ENCODE results near the gene TMEM200B.
A peak's percentile ranks its signal among the peaks of the same experiment; 100 is the strongest.

The TMEM200B gene

DNA sequence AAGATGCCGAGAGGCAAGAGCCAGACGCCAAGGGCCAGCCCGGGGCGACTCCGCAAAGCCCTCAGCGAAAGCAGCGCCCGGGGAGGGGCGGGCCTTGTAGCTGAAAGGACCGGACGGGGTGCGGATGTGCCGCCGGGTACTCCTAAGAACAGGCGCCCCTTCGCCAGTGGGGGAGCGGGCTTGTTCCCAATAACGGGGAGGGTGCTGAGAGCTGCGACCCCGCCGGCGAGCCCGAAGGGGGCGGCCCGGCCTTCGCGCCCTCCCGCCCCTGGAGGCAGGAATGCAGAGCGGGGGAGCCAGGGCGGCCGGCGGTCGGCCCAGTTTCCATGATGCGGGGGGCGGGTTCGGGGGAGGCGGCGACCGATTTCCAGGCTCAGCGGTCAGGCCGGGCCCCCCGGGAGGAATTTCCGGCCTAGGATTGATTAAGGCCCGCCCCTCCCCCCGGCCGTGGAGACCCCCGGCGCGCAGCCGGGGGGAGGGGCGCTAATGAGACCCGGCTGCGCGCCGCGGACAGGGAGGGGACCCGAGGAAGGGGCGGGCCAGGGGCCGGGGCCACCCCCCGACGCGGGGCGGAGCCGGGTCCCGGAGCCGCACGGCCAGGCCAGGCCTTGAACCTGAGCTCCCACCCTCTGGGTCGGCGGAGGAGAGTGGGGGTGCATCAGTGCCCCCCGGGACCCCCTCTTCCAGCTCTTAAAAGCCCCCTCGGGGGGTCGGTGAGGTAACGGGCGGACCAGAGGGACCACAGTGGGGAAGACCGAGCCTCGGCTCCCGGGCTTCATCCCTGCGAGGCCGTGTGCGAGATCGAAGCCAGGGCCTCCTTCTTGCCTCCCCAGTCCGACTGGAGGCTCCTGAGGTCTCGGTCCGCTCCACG, 898 bp upstream of the TMEM200B start:
- no peak for TF ChIP-seq ZFX (IDR thresholded peaks at IDR 0.05; ENCODE audit: borderline replicate concordance)
- TF ChIP-seq, protein P1, sequence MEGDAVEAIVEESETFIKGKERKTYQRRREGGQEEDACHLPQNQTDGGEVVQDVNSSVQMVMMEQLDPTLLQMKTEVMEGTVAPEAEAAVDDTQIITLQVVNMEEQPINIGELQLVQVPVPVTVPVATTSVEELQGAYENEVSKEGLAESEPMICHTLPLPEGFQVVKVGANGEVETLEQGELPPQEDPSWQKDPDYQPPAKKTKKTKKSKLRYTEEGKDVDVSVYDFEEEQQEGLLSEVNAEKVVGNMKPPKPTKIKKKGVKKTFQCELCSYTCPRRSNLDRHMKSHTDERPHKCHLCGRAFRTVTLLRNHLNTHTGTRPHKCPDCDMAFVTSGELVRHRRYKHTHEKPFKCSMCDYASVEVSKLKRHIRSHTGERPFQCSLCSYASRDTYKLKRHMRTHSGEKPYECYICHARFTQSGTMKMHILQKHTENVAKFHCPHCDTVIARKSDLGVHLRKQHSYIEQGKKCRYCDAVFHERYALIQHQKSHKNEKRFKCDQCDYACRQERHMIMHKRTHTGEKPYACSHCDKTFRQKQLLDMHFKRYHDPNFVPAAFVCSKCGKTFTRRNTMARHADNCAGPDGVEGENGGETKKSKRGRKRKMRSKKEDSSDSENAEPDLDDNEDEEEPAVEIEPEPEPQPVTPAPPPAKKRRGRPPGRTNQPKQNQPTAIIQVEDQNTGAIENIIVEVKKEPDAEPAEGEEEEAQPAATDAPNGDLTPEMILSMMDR (IDR thresholded peaks at IDR 0.05): peak; percentile 33; the same call in 1 of the 2 replicates
- H3K27ac ChIP-seq: no peak overlapping the region

DNA sequence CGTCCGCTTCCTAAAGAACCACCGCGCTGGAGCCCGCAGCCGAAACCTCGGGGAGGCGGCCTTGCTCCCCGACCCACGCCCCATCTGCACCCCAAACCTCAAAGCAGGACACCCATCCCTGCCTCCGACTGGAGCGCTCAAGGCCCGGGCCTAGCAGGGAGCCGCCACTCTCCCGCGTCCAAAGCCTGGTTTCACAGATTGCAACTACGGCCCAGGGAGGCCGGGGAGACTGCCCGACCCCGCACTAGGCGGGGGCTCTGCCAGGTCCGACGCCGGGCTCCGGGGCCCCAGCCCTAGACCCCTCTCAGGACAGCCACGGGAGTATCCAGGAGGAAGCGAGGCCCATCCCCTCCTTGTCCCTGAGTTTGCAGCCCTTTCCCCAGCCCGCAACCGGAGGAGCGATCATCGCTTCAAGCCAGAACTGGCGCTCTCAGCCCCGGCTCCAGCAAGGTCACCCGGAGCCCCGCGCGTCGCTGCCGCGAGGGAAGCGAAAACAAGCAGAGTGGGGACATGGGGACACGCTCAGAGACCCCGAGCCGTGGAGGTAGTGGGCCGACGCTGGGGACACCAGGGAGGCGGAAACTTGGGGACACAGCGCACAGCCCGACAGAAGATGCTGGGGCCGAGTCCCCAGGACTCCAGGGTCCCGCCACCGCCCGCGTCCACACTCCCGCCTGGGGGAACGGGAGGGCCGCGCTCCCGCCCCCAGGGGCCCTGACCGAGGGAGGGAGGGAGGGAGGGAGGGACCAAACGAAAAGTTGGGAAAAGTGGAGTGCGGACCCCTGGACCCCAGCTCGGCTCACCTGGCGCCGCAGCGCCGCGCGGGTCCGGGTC, 433 bp downstream of the TMEM200B start:
- H3K27ac ChIP-seq: no peak overlapping the region
- TF ChIP-seq ZFX (IDR thresholded peaks at IDR 0.05; ENCODE audit: borderline replicate concordance): no peak
- TF ChIP-seq, protein P1 (IDR thresholded peaks at IDR 0.05): no peak

DNA sequence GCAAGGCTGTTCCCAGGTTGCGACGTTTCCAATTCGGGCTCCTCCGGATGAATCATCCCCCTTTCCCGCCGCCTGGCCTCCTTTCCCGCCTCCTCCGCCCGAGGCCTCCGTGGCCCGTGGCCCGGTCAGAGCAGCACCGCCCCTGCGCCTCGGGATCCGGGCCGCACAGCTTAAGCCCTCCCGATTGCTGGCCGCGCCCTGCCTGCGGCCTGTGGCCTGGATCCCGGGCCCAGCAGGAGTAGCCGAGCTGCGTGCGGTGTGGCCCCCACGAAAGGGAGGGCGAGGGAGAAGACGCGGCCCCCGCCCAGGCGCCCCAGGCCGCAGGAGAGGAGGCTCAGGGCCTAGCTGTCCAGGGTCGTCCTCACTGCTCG, 1.0 kb downstream of the TMEM200B start:
- TF ChIP-seq, protein P1 (IDR thresholded peaks at IDR 0.05): no peak
- no peak for TF ChIP-seq ZFX (IDR thresholded peaks at IDR 0.05; ENCODE audit: borderline replicate concordance)
- no peak overlapping the region for H3K27ac ChIP-seq

DNA sequence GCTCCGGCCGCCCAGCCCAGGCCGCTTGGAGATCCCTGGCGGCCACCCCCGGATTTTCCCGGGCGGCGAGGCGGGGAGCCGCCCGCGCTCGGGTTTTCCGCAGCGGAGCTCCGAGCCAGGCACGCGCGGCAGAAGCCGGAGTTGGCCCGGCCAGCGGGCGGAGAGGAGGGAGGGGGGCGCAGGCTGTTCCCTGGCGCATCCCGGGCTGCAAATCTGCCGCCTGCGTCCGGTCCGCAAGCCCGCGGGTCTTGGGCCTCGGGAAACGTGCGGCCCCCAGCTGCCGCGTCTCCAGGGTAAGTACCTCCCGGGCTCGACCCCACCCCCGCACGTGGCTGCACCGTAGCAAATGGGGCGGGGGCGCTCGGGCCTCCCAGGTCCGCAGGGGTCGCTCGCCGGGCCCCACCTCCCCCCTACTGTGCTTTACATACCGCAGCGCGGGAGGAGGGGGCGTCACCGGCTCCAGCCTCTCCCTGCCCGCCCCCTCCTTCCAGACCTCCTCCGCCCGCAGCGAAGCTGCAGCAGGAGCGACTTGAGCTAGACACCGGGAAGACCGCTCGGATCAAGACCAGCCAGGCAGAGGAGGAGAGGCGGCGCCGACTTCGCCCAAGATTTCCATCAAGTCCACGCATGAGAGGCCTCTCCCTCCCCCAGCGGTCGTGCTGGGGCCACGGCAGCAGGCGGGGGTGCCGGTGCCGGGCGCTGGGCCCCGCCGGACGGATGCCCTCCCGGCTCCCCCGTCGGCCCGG, 1.6 kb downstream of the TMEM200B start:
- TF ChIP-seq, protein P1 (IDR thresholded peaks at IDR 0.05): no peak
- no peak for TF ChIP-seq ZFX (IDR thresholded peaks at IDR 0.05; ENCODE audit: borderline replicate concordance)
- H3K27ac ChIP-seq: no peak overlapping the region

DNA sequence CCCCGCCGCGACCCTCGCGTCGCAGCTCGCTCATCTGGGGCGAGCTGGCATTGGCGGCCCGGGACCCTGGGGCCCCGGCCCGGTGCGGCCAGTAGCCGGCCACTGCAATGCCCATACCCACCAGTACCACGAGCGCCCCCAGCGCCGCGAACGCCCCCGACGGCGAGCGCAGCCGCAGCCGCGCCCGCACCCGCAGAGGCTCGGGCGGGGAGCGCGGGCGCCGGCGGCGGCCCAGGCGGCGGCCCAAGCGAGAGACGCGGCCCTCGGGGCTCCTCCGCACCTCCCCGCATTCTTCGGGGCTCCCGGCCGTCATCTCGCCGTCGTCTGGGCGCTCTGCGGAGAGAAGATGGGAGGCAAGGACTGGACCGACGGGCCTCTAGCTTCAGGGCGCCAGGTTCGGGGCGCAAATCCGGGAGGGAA, 2.2 kb downstream of the TMEM200B start:
- TF ChIP-seq, protein P1 (IDR thresholded peaks at IDR 0.05): peak; percentile 63
- TF ChIP-seq ZFX (IDR thresholded peaks at IDR 0.05; ENCODE audit: borderline replicate concordance): no peak
- H3K27ac ChIP-seq: no peak overlapping the region

DNA sequence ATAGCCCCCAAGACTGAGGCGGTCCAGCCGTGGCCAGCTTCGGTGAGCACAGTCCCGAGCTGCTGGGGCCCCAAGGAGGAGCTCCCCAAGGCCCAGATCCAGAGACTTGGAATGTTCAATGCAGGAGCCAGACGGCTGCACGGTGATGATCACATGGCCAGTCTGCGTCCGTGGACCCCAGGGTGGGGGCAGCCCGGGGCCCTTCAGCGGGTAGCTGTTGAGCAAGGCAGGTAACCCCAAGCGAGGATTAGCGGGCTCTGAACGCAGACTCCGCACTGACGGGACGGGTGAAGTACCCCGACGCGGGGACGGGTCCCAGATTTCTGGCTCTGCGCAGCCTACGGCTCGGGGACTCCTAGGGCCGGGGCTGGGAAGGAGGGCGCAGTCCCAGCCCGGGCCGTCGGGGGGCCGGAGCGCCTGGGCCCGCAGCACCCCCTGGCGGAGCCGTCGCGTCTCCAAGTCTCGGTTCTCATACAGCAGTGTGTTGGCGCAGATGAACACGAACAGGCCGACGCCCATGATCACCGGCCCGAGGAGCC, 2.7 kb downstream of the TMEM200B start:
- no peak overlapping the region for H3K27ac ChIP-seq
- no peak for TF ChIP-seq ZFX (IDR thresholded peaks at IDR 0.05; ENCODE audit: borderline replicate concordance)
- TF ChIP-seq, protein P1 (IDR thresholded peaks at IDR 0.05): peak; percentile 81

All from 22Rv1 (cell line).